GM13977 (cell line): ENCODE measurements around the gene KDM4C.

ENCODE experiments used
- DNase-seq: peaks from one replicate; pipeline ENCODE4 v3.0.0; 2012; ENCODE audit warnings: low spot score
- in situ Hi-C: fragments of 300-500 bp; cut with MboI; formaldehyde crosslinking; loops from one replicate; pipeline ENCODE4 v1.12.0; 2022; ENCODE audit warnings: low sequenced_read_pairs, low pct_unique_long_range_greater_than_20kb, mixed read lengths, inconsistent platforms; ENCODE audit not compliant: unreplicated experiment
- TF ChIP-seq, protein P1 (sequence below): IDR thresholded peaks from 2 replicates; pipeline ENCODE4 v1.5.1; 2012; ENCODE audit warnings: mild to moderate bottlenecking, control low read depth; ENCODE audit not compliant: insufficient read depth; ENCODE audit errors: extremely low read depth, missing control alignments

The KDM4C gene

DNA sequence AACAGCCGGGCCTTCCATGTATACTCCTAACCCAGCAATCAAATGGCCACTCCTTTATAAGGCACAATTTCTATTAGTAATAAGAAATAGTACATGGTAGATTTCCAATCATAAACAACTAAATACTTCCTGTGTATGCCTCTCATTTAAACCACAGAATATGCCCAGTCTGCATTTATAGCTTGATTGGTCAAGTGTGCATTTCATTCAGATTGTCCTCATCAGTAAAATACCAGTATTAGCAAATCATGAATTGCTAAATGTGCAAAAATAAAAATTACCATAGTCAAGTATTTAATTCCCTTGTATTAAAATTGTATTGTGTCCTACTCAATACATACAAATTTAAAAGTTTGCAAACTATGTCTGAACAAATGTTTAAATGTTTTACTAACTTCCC, 406.2 kb downstream of the KDM4C start:
- in situ Hi-C loops = no loop called here
- DNase-seq = no peak
- TF ChIP-seq, protein P1, sequence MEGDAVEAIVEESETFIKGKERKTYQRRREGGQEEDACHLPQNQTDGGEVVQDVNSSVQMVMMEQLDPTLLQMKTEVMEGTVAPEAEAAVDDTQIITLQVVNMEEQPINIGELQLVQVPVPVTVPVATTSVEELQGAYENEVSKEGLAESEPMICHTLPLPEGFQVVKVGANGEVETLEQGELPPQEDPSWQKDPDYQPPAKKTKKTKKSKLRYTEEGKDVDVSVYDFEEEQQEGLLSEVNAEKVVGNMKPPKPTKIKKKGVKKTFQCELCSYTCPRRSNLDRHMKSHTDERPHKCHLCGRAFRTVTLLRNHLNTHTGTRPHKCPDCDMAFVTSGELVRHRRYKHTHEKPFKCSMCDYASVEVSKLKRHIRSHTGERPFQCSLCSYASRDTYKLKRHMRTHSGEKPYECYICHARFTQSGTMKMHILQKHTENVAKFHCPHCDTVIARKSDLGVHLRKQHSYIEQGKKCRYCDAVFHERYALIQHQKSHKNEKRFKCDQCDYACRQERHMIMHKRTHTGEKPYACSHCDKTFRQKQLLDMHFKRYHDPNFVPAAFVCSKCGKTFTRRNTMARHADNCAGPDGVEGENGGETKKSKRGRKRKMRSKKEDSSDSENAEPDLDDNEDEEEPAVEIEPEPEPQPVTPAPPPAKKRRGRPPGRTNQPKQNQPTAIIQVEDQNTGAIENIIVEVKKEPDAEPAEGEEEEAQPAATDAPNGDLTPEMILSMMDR = no peak

DNA sequence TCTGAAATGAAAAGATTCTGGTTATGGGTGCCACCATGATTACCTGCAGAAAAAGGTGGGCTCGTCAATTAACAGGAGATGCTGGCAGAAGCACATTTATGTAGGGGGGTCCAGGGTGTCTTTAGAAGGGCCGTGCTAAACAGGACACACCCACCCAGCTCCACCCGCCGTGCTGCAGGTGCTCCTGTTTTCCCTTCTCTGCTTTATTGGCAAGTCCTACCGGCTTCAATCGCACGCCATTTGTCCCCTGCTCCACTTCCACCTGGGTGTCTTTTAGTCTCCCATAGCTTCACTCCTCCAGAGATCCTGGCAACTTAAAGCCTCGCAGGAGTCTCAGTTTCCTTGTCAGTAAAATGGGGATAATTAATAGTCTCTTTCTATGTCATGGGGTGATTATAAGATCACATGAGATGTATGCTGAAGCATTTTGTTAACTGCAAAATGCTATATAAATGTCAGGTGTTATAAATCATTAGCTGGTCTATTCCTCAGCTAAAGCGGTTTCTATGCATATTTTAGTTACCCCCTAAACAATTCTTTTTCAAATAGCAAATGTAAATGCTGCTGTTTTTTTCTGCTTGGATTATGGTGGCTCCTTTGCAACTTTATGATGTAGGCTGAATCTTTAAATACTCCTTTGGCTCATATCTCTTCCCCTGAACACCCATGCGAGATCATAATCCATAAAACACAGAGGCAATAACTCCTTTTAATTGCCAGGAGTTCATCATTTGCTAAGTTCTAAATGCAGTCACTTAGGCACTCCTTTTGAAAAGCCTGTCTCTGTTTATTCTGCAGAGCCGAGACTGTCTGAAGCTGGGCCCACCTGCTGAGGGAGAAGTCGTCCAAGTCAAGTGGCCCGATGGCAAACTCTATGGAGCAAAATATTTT, 406.9 kb downstream of the KDM4C start:
- no peak for DNase-seq
- in situ Hi-C loops = no loop called here
- TF ChIP-seq, protein P1 = no peak

DNA sequence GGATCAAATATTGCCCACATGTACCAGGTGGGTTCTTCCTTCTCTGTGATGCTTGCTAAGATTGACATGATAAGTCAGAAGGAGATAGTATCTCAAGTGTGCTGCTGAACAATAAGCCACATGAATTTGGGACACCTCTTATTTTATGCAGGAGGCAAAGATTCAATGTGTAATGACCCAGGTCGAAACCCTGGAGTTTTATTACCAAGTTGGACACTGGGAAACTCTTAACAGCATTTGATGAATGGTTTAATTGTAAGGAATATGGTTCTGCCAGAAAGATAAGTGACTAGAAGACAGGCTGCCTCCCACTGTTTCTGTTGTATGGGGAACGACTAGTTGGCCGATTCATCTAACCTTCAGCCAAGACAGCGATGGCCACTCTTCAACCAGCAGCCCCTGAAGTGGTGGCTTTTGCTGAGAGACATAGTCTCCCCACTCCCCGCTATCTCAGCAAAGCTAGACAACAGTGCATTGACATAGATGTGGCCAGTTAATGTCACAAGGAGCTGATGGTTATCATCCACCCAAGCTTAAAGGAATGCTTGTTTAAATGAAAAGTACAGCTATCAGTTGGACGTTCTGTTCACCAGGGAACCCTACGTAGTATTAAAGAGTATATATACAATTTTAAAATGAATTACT, 407.7 kb downstream of the KDM4C start:
- no peak for DNase-seq
- TF ChIP-seq, protein P1 = no peak

DNA sequence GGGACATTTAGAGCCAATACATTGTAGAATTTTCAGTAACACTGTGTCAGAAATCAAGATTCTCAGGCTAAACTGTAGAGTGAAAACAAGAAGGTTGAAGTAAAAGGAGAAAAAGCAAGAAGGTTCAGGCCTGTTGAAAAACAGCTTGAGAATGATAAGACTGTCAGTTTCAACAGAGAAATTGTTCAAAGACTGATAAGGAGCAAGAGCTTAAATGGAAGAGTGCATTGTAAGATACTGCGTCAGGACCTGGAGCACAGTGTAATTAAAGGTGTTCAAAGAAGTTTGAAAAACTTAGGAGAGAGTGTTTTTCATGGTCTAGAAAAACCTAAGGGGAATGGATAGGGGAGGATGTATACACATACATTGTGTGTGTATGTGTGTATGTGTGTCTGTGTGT, 408.3 kb downstream of the KDM4C start:
- TF ChIP-seq, protein P1 = no peak
- no peak for DNase-seq
- in situ Hi-C loops = no loop called here

More for the DNA sequence above, 407.7 kb downstream of the KDM4C start:
- in situ Hi-C loops = no loop called here

DNA sequence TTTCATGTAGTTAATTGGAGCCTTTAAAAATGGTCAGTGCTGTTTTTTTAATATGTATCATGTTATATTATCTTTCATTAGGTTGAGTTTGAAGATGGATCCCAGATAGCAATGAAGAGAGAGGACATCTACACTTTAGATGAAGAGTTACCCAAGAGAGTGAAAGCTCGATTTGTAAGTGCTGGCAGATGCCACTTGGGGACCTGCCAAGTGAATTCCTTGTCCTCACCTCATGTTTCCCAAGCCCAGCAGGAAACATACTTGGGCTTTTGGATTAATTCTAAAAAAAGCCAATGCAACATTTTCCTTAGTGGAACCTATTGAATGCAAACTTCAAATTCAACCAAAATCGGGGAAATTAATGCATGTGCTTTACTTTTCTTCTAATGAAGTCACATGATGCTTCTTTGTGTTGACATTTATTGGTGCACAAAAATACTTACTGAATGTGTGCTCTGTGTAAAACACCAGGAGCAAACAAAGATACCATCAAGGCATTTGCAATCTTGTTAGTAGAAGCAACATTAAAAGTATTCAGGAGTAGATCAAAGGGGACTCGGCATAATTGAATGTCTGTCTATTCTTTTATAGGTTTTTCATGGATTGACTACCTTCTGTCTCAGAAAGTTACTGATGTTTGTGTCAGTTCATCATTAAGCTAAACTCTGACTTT, 412.1 kb downstream of the KDM4C start:
- TF ChIP-seq, protein P1 = no peak
- in situ Hi-C loops = no loop called here
- no peak for DNase-seq

DNA sequence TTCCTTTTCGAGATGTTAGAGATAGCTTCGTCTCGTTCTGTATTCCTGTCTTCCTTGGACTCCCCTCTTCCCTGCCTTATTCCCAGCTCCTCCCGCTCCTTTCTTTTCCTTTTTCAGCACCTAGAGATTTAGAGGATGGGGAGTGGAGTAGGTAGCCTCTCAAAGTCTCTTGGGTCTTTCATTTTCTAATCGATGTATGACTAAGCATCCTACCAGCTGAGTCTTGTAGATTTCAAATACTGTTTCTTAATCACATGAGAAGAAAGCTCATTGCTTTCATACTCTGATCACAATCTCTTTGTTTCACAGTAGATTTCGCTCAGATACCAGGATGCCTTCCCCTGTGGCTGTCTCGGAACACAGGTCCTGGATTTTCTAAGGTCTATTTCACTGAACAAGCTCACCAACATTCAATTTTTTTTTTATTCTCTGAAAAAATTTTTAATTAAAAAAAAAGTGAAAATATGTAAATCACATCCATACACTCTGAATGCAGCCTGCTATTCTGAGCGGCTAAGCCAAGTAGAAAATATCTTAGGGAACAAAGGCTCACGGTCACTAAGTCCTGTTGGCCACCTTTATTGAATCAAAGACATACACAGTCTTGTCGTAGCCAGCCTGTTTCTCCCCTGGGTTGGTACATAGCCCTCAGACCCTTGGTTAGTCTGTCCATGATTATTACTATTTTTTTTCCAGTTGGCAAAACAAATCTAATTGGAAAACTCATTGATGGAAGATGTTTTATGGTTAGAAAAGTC, 413.8 kb downstream of the KDM4C start:
- TF ChIP-seq, protein P1 = no peak
- in situ Hi-C loops = no loop called here
- DNase-seq = no peak
